ENCODE results near the gene SERF2.
"Not testable (repeated sequence)": the region's sequence is repeated elsewhere in the genome, so short reads cannot be mapped to it uniquely, and the experiment has no call there.

SERF2 gene

GRCh38 chr15:43792761-43793476, 799 bp downstream of the SERF2 start:
- H3K4me3 ChIP-seq (ENCODE audit: low read depth, low read length), result peak overlapping the region; percentile 99
- DNase-seq (ENCODE audit: low read depth), result no peak

GRCh38 chr15:43793647-43794046, 1.5 kb downstream of the SERF2 start:
- no peak for DNase-seq (ENCODE audit: low read depth)
- H3K4me3 ChIP-seq (ENCODE audit: low read depth, low read length), result peak overlapping the region; percentile 99

DNA sequence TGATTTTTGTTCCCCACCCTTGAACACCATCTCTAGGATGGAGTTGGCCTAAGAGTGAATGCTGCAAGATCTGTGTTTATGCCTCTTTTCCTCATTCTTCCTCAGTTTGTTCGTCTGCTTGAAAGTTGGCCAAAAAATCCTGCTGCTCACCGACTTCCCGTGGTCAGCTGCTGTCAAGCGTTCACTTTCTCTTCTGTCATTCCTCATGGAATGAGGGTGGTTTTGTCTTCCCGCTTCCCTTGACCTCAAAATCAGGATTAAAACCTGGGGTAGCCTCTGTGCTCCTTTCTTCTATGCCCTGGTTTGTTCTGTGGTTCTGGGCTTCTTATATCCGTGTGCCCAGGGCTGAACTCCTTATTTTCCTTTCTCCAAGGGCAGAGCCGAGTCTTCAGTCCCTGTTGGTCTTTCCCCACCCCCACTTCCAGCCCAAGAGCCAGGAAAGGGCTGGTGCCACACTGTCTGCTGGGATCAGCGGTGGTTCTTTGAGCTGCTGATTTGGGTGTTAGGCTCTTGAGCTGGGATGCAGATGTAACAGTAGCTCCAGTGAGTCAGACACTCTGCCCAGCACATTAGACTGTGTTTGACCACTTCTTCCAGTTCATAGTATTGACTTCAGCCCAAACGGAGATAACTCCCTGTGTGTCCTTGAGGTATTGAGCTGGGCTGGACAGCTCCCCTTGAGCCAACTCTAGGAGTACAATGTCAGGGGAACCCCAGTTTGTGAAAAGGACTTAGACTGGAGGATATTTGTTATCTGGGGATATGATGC, 2.3 kb downstream of the SERF2 start:
- DNase-seq (ENCODE audit: low read depth), result no peak
- peak overlapping the region; percentile 99 for H3K4me3 ChIP-seq (ENCODE audit: low read depth, low read length)

- H3K4me3 ChIP-seq (ENCODE audit: low read depth, low read length), result no peak overlapping the region
- DNase-seq (ENCODE audit: low read depth), result no peak
Measured at GRCh38 chr15:43795197-43795596, 3.1 kb downstream of the SERF2 start.

DNA sequence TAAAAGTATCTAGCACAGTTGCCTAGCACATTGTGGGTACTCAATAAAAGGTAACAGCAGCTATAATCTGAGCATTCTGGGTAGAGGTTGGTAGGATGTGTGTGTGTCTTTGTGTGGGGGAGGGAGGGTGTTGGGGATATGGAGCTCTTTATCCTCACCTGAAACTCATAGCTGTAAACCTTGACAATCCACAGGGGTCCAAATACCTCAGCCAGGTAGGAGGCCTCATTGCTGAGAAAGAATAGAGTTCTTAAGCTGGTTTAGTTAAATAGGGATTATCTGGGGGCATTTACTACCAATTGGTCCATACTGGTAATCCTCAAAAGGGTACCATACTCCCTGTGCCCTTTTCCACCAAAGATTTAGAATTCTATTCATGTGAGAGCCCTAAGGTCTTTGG, 3.9 kb downstream of the SERF2 start:
- no peak for DNase-seq (ENCODE audit: low read depth)
- H3K4me3 ChIP-seq (ENCODE audit: low read depth, low read length), result no peak overlapping the region

- H3K4me3 ChIP-seq (ENCODE audit: low read depth, low read length), result no peak overlapping the region
- DNase-seq (ENCODE audit: low read depth), result no peak
Measured at GRCh38 chr15:43796566-43796965, 4.4 kb downstream of the SERF2 start.

DNA sequence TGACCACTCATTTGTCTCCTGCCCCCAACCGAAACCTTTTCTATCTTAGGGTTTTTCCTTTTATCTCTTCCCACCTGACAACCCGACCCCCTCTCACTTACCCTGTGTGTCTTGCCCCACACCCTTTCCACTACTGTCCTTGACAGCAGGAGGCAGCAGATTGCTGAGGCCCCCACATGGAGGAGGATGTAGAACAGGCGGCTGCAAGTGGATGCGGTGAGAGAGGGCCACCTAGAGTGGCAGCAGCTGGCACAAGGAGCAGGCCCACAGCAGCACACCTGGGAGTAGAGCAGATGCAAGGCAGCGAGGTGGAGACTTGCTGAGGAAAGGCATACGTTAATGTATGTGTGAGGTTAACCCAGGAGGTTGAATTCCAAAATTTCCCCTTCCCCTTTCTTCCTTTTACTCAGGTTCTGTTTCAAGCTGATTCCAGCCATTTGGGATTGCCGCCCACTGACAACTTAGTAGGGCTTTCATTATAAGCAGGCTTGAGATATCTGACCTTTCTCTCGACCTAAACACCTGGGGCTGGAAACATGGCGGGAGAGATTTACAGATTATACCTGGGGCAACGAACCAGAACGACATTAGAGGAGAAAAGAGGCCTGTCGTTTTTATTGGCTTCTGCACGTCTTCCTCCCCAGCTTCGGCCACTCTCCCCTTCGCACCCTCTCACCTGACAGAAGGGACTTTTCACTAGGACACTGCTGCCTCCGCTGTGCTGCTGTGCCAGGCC, 7.3 kb downstream of the SERF2 start:
- no peak overlapping the region for H3K4me3 ChIP-seq (ENCODE audit: low read depth, low read length)
- DNase-seq (ENCODE audit: low read depth), result no peak

DNA sequence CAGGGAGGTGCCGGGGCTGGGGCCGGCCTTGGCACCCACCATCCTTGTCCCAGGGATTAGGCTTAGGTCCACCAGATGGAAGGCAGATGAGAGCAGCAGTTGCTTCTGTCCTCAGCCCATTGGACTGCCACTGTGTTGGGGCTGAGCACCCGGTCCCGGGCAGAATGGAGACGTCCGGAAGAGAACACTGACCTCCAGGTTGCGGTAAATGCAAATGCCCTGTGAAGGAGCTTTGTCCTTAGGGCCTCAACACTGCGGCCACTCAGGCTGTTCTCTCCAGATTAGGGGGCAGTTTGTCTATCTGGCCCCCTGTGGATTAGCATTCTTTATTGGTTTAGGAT, 7.8 kb downstream of the SERF2 start, which contains the start of gene SERINC4:
Gene SERINC4, minus strand, starts transcription at position 276 of the 341 bp plus-strand sequence. Its CDS starts 234 bp downstream, at position 42.
- no peak for DNase-seq (ENCODE audit: low read depth)
- peak within 1 kb of the TSS; percentile 85 for H3K4me3 ChIP-seq (ENCODE audit: low read depth, low read length)

DNA sequence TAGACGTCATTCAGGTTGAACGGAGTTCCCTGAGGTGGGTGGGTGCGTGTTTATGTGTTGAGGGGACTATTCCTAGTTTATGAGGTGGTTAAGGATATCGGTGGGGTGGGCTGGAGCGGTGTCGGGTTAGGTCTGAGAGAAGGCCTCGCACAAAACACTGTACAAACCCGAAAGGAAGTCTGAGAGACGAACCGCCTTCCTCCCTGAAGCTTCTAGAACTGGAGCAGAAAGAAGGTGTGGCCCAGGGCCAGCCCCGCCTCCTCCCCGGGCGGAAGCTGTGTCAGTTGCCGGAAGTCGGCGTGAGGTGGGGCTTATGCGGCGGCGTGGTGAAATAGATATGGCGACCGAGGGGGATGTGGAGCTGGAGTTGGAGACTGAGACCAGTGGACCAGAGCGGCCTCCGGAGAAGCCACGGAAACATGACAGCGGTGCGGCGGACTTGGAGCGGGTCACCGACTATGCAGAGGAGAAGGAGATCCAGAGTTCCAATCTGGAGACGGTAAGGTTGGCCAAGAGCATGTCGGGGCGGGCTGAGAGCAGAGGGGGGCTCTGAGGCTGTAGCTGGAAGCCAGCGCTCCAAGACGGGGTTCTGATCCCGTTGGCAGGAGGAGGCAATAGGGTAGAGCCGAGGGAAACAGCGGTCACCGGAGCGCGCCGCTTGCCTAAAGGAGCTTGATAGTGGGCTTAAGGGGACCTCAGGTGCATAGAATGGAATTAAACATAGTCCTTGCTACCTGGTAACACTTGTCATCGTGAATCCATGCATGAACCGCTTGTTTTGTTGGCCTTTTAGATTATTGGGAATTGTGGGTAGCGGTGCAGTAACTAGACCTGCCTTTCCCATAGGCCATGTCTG, 8.4 kb downstream of the SERF2 start, which contains the start of gene HYPK:
Gene HYPK, plus strand, starts transcription at position 314 of the 856 bp plus-strand sequence. Its CDS starts 24 bp downstream, at position 338.
- DNase-seq (ENCODE audit: low read depth), result peak; percentile 58
- peak within 1 kb of the TSS; percentile 85 for H3K4me3 ChIP-seq (ENCODE audit: low read depth, low read length)

DNA sequence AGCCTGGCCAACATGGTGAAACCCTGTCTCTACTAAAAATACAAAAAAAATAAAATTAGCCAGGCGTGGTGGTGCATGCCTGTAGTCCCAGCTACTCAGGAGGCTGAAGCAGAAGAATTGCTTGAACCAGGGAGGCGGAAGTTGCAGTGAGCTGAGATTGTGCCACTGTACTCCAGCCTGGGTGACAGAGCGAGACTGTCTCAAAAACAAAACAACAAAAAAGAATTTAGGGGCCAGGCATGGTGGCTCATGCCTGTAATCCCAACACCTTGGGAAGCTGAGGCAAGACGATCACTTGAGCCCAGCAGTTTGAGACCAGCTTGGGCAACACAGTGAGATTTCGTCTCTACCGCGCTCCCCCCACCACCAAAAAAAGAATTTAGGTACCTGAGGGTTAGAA, 10.6 kb downstream of the SERF2 start:
- H3K4me3 ChIP-seq (ENCODE audit: low read depth, low read length); DNase-seq (ENCODE audit: low read depth): not testable (repeated sequence)

GRCh38 chr15:43808435-43808950, 16.4 kb downstream of the SERF2 start:
- no peak for DNase-seq (ENCODE audit: low read depth)
- no peak overlapping the region for H3K4me3 ChIP-seq (ENCODE audit: low read depth, low read length)

GRCh38 chr15:43808960-43809678, 17.0 kb downstream of the SERF2 start:
- DNase-seq (ENCODE audit: low read depth), result no peak
- no peak overlapping the region for H3K4me3 ChIP-seq (ENCODE audit: low read depth, low read length)

GRCh38 chr15:43815064-43815463, 22.9 kb downstream of the SERF2 start:
- not testable (repeated sequence) for H3K4me3 ChIP-seq (ENCODE audit: low read depth, low read length); DNase-seq (ENCODE audit: low read depth)

- H3K4me3 ChIP-seq (ENCODE audit: low read depth, low read length), result no peak overlapping the region
- no peak for DNase-seq (ENCODE audit: low read depth)
Measured at GRCh38 chr15:43821505-43821904, 29.4 kb downstream of the SERF2 start.

DNA sequence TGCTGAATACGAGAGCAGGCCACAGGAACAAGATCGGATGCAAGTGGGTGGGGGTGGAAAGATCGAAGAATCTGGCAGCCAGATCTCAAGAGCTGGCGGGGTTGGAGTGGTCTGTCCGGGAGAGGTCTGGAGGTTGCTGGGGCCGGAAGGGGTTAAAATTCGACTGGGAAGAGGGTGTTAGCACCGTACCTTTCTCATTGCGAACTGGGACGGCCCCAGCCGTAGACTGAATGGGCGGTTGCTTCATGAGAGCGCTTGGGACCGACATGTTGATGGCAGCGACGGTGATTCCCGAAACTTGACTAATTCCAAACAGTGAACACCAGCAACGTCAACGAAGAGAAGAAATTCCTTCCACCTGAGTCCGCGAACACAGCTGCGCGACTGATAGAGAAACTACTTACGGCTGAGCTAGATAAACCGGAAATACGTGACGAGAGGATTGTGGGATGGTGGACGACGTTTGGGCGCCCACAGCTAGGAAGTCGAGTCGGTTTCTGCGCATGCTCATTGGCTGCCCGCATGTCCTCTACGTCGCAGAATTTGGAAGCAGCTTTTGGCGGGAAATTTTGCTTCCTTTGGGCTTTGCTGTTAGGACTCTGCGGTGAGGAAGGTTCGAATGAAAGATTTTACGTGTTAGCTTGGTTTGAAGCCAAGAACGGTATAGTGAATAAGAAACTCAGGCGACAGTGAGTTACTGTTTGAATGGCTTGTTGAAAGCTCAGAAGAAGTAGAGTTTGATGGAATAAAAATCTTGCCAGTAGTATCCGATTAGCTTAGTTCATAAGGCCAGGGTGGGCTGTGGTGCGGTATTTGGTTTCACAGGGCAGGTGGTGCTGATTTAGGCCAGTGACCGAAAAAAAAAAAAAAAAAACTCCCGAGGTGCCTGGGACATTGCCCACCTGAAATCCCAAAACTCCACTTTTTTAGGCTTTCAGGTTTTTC, 32.5 kb downstream of the SERF2 start, which contains the start of gene MFAP1:
Gene MFAP1, minus strand, starts transcription at position 389 of the 945 bp plus-strand sequence. Its CDS starts 121 bp downstream, at position 268.
- peak within 1 kb of the TSS; percentile 97 for H3K4me3 ChIP-seq (ENCODE audit: low read depth, low read length)
- peak; percentile 87 for DNase-seq (ENCODE audit: low read depth)

DNA sequence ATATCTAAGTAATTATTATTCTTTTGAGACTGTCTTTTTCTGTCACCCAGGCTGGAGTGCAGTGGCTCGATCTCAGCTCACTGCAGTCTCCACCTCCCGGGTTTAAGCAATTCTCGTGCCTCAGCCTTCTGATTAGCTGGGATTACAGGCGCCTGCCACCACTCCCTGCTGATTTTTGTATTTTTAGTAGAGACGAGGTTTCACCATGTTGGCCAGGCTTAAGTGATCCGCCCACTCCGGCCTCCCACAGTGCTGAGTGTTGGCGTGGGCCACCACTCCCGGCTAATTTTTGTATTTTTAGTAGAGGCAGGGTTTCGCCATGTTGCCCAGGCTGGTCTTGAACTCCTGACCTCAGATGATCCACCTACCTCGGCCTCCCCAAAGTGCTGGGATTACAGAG, 33.2 kb downstream of the SERF2 start:
- H3K4me3 ChIP-seq (ENCODE audit: low read depth, low read length); DNase-seq (ENCODE audit: low read depth): not testable (repeated sequence)

- H3K4me3 ChIP-seq (ENCODE audit: low read depth, low read length), result peak overlapping the region; percentile 49
- no peak for DNase-seq (ENCODE audit: low read depth)
Measured at GRCh38 chr15:43826029-43826507, 33.9 kb downstream of the SERF2 start.
